ENCODE results near the gene FLT4. TPM values are rescaled to one million over a fixed set of nuclear protein-coding genes. Genes with fewer than 3 reads are reported as not detected.

Gene FLT4
- total and polyA plus RNA-seq, 9 of the 15 experiments (the other 6 are each of a cell fraction or from before 2014, with no cell fraction given), result 0.01 to 0.42 (median 0.14) TPM; not detected in 2

DNA sequence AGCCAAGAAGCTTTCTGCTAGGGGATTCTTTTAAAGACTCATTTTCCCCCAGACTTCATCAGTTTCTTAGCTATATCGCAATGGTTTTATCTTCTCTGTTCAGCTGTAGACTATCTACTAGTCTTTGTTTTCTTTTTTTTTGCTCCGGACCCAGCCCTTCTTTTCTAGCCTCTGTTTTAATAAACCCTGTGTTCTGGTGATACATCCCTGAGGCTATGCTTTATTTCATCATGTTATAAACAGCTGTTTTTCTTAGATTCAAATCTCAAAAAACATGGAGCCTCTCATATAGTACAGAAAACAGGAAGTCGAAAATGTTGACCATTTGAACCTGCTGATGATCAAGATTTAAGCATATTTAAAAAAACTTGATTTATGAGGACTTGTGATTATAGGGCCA, 95.9 kb downstream of the FLT4 start (continued):
- TF ChIP-seq PCBP2 (IDR thresholded peaks at IDR 0.05; ENCODE audit: low read depth, low read length, poor library complexity, severe bottlenecking) (no peak), MIER1 (IDR thresholded peaks at IDR 0.05; ENCODE audit: low read depth) (no peak), GTF2E2 (tag; IDR thresholded peaks at IDR 0.05) (no peak), ZNF124 (CRISPR knock-in tag; IDR thresholded peaks at IDR 0.05) (no peak), ADNP (tag; IDR thresholded peaks at IDR 0.05) (no peak), IFI16 (CRISPR knock-in tag; IDR thresholded peaks at IDR 0.05) (no peak), ZNF75A (CRISPR knock-in tag; IDR thresholded peaks at IDR 0.05) (no peak), POLR3A (IDR thresholded peaks at IDR 0.05; ENCODE audit: borderline replicate concordance, extremely low read depth, insufficient read depth, insufficient read length) (no peak), BCOR (IDR thresholded peaks at IDR 0.05) (no peak), MYC (IDR thresholded peaks at IDR 0.05; ENCODE audit: low read depth, low read length) (no peak), MYC (CRISPR knock-in tag; IDR thresholded peaks at IDR 0.05; ENCODE audit: borderline replicate concordance, low read depth) (no peak), TBL1XR1 (IDR thresholded peaks at IDR 0.05; ENCODE audit: low read length in 2 of 2) (peak in 1 of 2 experiments; percentile 22; a peak in 1 of 4 replicates), HLTF (IDR thresholded peaks at IDR 0.05) (no peak), CREB1 (IDR thresholded peaks at IDR 0.05) (no peak), CREB1 (CRISPR knock-in tag; IDR thresholded peaks at IDR 0.05) (no peak), ARNT (IDR thresholded peaks at IDR 0.05) (peak in 1 of 2 experiments; percentile 77; a peak in 2 of 4 replicates), PPARD (CRISPR knock-in tag; IDR thresholded peaks at IDR 0.05) (no peak), ZNF23 (CRISPR knock-in tag; IDR thresholded peaks at IDR 0.05) (no peak)
- TF ChIP-seq, protein P1, sequence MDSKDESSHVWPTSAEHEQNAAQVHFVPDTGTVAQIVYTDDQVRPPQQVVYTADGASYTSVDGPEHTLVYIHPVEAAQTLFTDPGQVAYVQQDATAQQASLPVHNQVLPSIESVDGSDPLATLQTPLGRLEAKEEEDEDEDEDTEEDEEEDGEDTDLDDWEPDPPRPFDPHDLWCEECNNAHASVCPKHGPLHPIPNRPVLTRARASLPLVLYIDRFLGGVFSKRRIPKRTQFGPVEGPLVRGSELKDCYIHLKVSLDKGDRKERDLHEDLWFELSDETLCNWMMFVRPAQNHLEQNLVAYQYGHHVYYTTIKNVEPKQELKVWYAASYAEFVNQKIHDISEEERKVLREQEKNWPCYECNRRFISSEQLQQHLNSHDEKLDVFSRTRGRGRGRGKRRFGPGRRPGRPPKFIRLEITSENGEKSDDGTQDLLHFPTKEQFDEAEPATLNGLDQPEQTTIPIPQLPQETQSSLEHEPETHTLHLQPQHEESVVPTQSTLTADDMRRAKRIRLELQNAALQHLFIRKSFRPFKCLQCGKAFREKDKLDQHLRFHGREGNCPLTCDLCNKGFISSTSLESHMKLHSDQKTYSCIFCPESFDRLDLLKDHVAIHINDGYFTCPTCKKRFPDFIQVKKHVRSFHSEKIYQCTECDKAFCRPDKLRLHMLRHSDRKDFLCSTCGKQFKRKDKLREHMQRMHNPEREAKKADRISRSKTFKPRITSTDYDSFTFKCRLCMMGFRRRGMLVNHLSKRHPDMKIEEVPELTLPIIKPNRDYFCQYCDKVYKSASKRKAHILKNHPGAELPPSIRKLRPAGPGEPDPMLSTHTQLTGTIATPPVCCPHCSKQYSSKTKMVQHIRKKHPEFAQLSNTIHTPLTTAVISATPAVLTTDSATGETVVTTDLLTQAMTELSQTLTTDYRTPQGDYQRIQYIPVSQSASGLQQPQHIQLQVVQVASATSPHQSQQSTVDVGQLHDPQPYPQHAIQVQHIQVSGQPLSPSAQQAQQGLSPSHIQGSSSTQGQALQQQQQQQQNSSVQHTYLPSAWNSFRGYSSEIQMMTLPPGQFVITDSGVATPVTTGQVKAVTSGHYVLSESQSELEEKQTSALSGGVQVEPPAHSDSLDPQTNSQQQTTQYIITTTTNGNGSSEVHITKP (IDR thresholded peaks at IDR 0.05; ENCODE audit: partially characterized antibody), result peak; percentile 53
- TF ChIP-seq, protein P2, sequence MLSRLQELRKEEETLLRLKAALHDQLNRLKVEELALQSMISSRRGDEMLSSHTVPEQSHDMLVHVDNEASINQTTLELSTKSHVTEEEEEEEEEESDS (CRISPR knock-in tag; IDR thresholded peaks at IDR 0.05), result no peak
- TF ChIP-seq, protein P3, sequence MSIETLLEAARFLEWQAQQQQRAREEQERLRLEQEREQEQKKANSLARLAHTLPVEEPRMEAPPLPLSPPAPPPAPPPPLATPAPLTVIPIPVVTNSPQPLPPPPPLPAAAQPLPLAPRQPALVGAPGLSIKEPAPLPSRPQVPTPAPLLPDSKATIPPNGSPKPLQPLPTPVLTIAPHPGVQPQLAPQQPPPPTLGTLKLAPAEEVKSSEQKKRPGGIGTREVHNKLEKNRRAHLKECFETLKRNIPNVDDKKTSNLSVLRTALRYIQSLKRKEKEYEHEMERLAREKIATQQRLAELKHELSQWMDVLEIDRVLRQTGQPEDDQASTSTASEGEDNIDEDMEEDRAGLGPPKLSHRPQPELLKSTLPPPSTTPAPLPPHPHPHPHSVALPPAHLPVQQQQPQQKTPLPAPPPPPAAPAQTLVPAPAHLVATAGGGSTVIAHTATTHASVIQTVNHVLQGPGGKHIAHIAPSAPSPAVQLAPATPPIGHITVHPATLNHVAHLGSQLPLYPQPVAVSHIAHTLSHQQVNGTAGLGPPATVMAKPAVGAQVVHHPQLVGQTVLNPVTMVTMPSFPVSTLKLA (conservative IDR thresholded peaks at IDR 0.05), result no peak
- TF ChIP-seq, protein P4, sequence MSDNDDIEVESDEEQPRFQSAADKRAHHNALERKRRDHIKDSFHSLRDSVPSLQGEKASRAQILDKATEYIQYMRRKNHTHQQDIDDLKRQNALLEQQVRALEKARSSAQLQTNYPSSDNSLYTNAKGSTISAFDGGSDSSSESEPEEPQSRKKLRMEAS (CRISPR knock-in tag; IDR thresholded peaks at IDR 0.05), result no peak
- TF ChIP-seq, protein P5, sequence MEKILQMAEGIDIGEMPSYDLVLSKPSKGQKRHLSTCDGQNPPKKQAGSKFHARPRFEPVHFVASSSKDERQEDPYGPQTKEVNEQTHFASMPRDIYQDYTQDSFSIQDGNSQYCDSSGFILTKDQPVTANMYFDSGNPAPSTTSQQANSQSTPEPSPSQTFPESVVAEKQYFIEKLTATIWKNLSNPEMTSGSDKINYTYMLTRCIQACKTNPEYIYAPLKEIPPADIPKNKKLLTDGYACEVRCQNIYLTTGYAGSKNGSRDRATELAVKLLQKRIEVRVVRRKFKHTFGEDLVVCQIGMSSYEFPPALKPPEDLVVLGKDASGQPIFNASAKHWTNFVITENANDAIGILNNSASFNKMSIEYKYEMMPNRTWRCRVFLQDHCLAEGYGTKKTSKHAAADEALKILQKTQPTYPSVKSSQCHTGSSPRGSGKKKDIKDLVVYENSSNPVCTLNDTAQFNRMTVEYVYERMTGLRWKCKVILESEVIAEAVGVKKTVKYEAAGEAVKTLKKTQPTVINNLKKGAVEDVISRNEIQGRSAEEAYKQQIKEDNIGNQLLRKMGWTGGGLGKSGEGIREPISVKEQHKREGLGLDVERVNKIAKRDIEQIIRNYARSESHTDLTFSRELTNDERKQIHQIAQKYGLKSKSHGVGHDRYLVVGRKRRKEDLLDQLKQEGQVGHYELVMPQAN (IDR thresholded peaks at IDR 0.05; ENCODE audit: borderline replicate concordance), result peak; percentile 28; the same call in 1 of the 2 replicates
